Measurements from ENCODE around the gene APPL2.

The APPL2 gene

GRCh38 chr12:105222726-105223351 lies 13.1 kb downstream of the APPL2 start:
- POLR2A ChIA-PET = no interaction called here
- CTCF ChIA-PET = interaction anchor here (1.0 to 1.4 kb wide), 3 partner anchors 8 to 155 kb away, joined by 3 to 5 read pairs (median 3); no protein-coding TSS in a partner anchor
- TF ChIP-seq CTCF (IDR thresholded peaks at IDR 0.05; ENCODE audit: insufficient read depth, low read length, missing control alignments) = no peak
- H3K4me3 ChIP-seq (ENCODE audit: low read depth, low read length) = no peak overlapping the region
- no peak for DNase-seq (ENCODE audit: low read depth, low spot score)

- no peak for TF ChIP-seq CTCF (IDR thresholded peaks at IDR 0.05; ENCODE audit: insufficient read depth, low read length, missing control alignments)
- no peak for DNase-seq (ENCODE audit: low read depth, low spot score)
- POLR2A ChIA-PET = no interaction called here
- no peak overlapping the region for H3K4me3 ChIP-seq (ENCODE audit: low read depth, low read length)
- CTCF ChIA-PET = interaction anchor here (1.0 to 1.4 kb wide), 3 partner anchors 10 to 155 kb away, joined by 3 to 5 read pairs (median 4); partner anchors contain the start of gene APPL2
Measured at GRCh38 chr12:105222284-105222655, 13.7 kb downstream of the APPL2 start.

GRCh38 chr12:105221583-105222283 lies 14.2 kb downstream of the APPL2 start:
- ChIA-PET POLR2A (no interaction called here), CTCF (interaction anchor here (1.0 to 2.5 kb wide), 5 partner anchors 10 to 161 kb away, joined by 3 to 10 read pairs (median 4); partner anchors contain the start of gene APPL2)
- no peak for DNase-seq (ENCODE audit: low read depth, low spot score)
- TF ChIP-seq CTCF (IDR thresholded peaks at IDR 0.05; ENCODE audit: insufficient read depth, low read length, missing control alignments) = no peak
- no peak overlapping the region for H3K4me3 ChIP-seq (ENCODE audit: low read depth, low read length)

- ChIA-PET CTCF (interaction anchor here (1.2 to 2.5 kb wide), 3 partner anchors 15 to 162 kb away, joined by 3 to 10 read pairs (median 4); partner anchors contain the start of gene APPL2), POLR2A (interaction anchor here (1.6 kb wide), 1 partner anchor 16 kb away, joined by 3 read pairs; no protein-coding TSS in a partner anchor)
- no peak for TF ChIP-seq CTCF (IDR thresholded peaks at IDR 0.05; ENCODE audit: insufficient read depth, low read length, missing control alignments)
- no peak overlapping the region for H3K4me3 ChIP-seq (ENCODE audit: low read depth, low read length)
- DNase-seq (ENCODE audit: low read depth, low spot score) = no peak
Measured at GRCh38 chr12:105220929-105221290, 15.1 kb downstream of the APPL2 start.

GRCh38 chr12:105220150-105220928 lies 15.6 kb downstream of the APPL2 start:
- no peak for DNase-seq (ENCODE audit: low read depth, low spot score)
- no peak overlapping the region for H3K4me3 ChIP-seq (ENCODE audit: low read depth, low read length)
- CTCF ChIA-PET = interaction anchor here (1.2 to 2.5 kb wide), 2 partner anchors 148 to 163 kb away, joined by 3 to 10 read pairs; no protein-coding TSS in a partner anchor
- POLR2A ChIA-PET = interaction anchor here (1.1 to 1.6 kb wide), 2 partner anchors 15 to 97 kb away, joined by 3 read pairs; no protein-coding TSS in a partner anchor
- TF ChIP-seq CTCF (IDR thresholded peaks at IDR 0.05; ENCODE audit: insufficient read depth, low read length, missing control alignments) = no peak

All from AG04449 (cell line).